Fibroblast of peridontal ligament (primary cell): Measurements from ENCODE around the gene CNTD1.
A peak's percentile ranks its signal among the peaks of the same experiment; 100 is the strongest.
"Not testable (repeated sequence)": the region's sequence is repeated elsewhere in the genome, so short reads cannot be mapped to it uniquely, and the experiment has no call there.

Experiments
- DNase-seq: peaks from one replicate; pipeline ENCODE4 v3.0.0-alpha.2; 2010; ENCODE audit errors: extremely low read depth

Gene CNTD1

GRCh38 chr17:42844761-42845555, 46.3 kb downstream of the CNTD1 start:
- DNase-seq: no peak

DNA sequence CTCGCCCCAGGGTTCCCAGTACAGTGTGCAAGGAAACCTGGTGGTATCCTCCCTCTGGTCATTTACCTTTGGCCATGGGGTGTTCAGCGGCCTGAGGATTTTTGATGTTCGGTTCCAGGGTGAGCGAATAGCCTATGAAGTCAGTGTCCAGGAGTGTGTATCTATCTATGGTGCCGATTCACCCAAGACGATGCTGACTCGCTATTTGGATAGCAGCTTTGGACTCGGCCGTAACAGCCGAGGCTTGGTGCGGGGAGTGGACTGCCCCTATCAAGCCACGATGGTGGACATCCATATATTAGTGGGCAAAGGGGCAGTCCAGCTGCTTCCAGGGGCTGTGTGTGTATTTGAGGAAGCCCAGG, 46.9 kb downstream of the CNTD1 start:
- no peak for DNase-seq

DNA sequence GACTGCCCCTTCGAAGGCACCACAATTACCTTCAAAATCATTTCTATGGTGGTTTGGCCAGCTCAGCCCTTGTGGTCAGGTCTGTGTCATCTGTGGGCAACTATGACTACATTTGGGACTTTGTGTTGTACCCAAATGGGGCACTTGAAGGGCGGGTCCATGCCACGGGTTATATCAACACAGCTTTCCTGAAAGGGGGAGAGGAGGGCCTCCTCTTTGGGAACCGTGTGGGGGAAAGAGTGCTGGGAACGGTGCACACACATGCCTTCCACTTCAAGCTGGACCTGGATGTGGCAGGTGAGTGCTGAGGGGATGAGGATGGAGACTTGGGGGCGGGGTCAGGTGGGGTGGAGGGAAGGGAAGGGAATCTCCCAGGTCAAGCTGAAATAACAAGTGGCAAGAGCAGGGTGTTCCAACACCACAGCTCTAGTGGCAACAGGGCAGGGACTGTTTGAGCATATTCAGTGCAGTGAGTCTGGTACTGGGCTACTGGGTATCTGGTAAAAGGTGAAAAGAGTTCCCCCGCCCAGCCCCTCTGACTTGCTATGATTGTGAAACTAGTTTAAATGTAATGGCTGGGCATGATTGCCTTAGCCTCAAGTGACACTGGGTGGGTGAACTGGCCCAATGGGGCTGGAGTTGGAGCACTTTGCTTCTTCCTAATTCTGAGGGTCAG, 47.4 kb downstream of the CNTD1 start:
- no peak for DNase-seq

GRCh38 chr17:42846594-42847280, 48.1 kb downstream of the CNTD1 start:
- DNase-seq: peak; percentile 46

- no peak for DNase-seq
These were observed 49.4 kb downstream of the CNTD1 start for GRCh38 chr17:42848093-42848492.

GRCh38 chr17:42849031-42849430, 50.4 kb downstream of the CNTD1 start:
- no peak for DNase-seq

DNA sequence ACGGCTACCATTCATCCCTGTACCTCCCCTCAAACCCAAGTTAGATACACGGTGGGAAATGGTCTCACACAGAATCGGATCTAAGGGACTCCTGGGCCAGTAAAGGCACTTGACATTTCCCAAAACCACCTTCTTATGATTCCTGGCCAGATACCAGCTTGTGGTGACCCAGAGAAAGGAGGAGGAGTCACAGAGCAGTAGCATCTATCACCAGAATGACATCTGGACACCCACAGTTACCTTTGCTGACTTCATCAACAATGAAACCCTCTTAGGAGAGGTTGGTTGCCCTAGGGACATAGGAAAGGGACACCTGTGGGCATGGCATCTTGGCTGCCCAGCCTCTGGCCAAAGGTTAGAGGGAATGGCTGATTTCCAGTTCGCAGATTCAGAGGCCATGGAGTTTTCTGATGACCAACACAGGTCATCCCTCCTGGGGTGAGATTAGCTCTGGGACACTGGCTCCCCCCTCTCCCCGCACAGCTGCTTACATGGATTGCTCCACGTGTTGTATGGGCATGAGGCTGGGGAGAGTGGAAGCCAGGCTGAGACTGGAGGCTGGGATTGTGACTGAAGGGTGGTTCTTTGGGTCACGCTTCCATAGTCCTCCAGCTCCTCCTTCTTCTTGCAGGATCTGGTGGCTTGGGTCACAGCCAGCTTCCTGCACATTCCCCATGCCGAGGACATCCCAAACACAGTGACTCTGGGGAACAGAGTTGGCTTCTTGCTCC, 51.0 kb downstream of the CNTD1 start:
- no peak for DNase-seq

DNA sequence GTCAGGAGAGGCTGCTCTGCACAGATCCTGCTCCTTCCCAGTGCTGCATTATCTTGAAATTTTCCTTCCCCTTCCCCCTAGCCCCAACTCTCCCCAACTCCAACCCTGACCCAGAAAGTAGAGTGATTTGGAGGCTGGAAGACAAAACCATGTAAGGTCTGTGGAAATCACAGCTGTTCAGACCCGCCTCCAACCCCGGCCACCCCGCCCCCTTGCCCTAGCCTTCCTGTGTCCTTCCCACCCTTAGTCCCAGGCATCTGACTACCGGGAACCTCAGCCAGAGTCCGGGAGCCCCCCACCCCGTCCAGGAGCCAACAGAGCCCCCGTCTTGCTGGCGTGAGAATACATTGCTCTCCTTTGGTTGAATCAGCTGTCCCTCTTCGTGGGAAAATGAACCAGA, 52.3 kb downstream of the CNTD1 start, which contains the start of gene AOC3:
Gene AOC3 (plus strand): TSS at position 246 of the 400 bp plus-strand sequence. CDS start 145 bp downstream, at position 391.
- no peak for DNase-seq

DNA sequence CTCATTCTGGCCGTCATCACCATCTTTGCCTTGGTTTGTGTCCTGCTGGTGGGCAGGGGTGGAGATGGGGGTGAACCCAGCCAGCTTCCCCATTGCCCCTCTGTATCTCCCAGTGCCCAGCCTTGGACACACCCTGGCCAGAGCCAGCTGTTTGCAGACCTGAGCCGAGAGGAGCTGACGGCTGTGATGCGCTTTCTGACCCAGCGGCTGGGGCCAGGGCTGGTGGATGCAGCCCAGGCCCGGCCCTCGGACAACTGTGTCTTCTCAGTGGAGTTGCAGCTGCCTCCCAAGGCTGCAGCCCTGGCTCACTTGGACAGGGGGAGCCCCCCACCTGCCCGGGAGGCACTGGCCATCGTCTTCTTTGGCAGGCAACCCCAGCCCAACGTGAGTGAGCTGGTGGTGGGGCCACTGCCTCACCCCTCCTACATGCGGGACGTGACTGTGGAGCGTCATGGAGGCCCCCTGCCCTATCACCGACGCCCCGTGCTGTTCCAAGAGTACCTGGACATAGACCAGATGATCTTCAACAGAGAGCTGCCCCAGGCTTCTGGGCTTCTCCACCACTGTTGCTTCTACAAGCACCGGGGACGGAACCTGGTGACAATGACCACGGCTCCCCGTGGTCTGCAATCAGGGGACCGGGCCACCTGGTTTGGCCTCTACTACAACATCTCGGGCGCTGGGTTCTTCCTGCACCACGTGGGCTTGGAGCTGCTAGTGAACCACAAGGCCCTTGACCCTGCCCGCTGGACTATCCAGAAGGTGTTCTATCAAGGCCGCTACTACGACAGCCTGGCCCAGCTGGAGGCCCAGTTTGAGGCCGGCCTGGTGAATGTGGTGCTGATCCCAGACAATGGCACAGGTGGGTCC, 52.9 kb downstream of the CNTD1 start:
- not testable (repeated sequence) for DNase-seq

GRCh38 chr17:42852351-42852750, 53.7 kb downstream of the CNTD1 start:
- no peak for DNase-seq

DNA sequence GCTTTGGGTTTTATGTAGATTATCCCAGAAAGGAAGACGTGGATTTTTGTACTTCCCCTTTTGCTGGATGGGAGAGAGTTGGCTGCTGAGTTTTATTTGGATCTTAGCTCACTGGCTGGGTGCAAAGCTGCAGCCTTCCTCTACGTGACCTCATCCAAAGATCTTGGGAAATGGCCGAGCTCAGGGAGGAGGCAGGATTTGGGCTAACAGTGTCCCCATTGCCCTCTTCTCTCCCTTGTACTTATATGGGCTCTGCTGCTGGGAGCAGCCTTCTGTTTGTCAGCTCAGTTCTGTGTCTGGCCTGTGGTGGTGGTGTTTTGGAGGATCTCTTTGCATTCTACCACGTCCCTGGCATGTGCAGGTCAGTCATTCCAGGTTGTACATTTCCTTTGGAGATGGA, 54.3 kb downstream of the CNTD1 start:
- DNase-seq: no peak

DNA sequence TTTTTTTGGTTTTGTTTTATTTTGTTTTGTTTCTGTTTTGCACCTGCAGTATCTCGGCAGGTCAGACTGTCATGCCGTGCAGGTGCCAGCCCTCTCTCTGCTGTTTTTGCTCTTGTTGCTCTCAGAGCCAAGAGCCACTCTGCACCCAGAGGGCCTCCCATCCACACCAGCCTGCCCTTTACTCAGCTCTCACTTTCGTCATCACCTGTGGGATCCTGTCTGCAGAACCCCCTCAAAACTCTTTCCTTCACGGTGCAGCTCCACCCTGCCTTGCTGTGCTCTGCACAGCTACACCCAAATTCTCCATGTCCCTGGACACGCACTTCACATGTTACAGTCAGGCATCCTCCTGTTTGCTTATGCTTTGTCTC, 54.9 kb downstream of the CNTD1 start:
- no peak for DNase-seq

DNA sequence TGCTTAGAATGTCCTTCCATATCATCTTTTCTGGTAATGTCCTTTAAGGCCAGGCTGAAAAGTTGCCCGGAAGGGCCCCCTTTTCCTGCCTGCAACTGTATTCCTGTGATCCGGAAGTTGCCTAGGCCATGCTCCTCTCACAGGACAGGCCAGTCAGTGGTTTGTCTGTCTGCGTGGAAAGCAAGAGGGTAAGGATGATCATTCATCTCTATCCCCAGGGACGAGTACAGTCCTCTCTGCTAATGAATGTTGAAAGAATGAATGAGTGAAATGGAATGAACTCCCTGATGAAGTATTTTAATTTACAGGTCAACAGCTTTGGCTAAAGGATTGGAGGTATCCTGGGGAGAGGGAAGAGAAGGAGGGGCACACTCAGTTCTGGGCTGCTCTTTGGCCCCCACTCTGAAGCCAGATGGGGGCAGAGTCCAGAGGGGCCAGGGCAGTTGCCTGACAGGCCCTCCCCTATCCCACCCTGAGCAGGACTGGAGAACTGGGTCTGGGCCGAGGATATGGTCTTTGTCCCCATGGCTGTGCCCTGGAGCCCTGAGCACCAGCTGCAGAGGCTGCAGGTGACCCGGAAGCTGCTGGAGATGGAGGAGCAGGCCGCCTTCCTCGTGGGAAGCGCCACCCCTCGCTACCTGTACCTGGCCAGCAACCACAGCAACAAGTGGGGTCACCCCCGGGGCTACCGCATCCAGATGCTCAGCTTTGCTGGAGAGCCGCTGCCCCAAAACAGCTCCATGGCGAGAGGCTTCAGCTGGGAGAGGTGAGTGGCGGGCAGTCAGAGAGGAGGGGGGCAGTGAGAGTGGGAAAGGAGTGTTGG, 55.5 kb downstream of the CNTD1 start:
- DNase-seq: no peak

DNA sequence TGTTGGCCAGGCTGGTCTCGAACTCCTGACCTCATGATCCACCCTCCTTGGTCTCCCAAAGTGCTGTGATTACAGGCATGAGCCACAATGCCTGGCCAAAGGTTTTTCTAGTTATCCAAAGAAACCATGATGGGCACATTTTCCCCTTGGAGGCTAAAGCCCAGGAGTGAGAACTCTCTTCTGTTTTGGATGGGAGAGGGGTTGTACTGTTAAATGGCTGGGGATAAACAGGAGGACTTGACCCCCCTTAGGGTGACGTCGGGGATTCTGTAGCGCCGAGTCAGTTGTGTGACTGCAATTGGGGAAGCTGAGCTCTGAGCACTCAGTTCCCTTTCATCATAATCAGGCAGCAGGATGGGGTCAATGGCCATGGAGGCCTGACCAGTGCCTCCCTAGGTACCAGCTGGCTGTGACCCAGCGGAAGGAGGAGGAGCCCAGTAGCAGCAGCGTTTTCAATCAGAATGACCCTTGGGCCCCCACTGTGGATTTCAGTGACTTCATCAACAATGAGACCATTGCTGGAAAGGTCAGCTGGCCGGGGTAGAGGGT, 56.5 kb downstream of the CNTD1 start:
- no peak for DNase-seq

- not testable (repeated sequence) for DNase-seq
These were observed 57.4 kb downstream of the CNTD1 start for GRCh38 chr17:42856093-42856492.

GRCh38 chr17:42856516-42856915, 57.9 kb downstream of the CNTD1 start:
- DNase-seq: not testable (repeated sequence)

- DNase-seq: no peak
These were observed 58.7 kb downstream of the CNTD1 start for GRCh38 chr17:42857389-42857788.
